Measurements from ENCODE around the gene METAP1D. TPM values are rescaled to one million over a fixed set of nuclear protein-coding genes. Genes with fewer than 3 reads are reported as not detected.

The METAP1D gene
- total RNA-seq, 4 donors from 2014 or later: 2.1 to 5.9 (median 4.3) TPM

- H3K36me3 ChIP-seq: peaks cover 24% of the 10 kb centered on the region
Measured at GRCh38 chr2:171965238-171965637, 34.5 kb upstream of the METAP1D start.

GRCh38 chr2:171965661-171966060 lies 34.1 kb upstream of the METAP1D start:
- Histone ChIP-seq H3K27ac (no peak overlapping the region), H3K36me3 (peaks cover 24% of the 10 kb centered on the region), H3K27me3 (no peaks in the 10 kb centered on the region), H3K9me3 (no peaks in the 10 kb centered on the region), H3K4me3 (no peak overlapping the region), H3K4me1 (no peaks in the 10 kb centered on the region)
- DNase-seq (ENCODE audit: low spot score in 2 of 2): no peak
- WGBS: 92% methylated on average over 3 of the region's 3 CpGs
- TF ChIP-seq EP300 (IDR thresholded peaks at IDR 0.05) (no peak), POLR2AphosphoS5 (IDR thresholded peaks at IDR 0.05) (no peak), POLR2A (IDR thresholded peaks at IDR 0.05) (no peak), CTCF (IDR thresholded peaks at IDR 0.05) (no peak)

More at GRCh38 chr2:171965238-171965637, 34.5 kb upstream of the METAP1D start:
- 84% methylated on average over 3 of the region's 3 CpGs for WGBS
- no peaks in the 10 kb centered on the region for H3K27me3 ChIP-seq
- DNase-seq (ENCODE audit: low spot score in 2 of 2): no peak
- TF ChIP-seq EP300 (IDR thresholded peaks at IDR 0.05): no peak
- no peaks in the 10 kb centered on the region for H3K9me3 ChIP-seq
- H3K27ac ChIP-seq: no peak overlapping the region
- no peaks in the 10 kb centered on the region for H3K4me1 ChIP-seq
- no peak overlapping the region for H3K4me3 ChIP-seq

GRCh38 chr2:171966235-171966634 lies 33.5 kb upstream of the METAP1D start:
- peaks cover 24% of the 10 kb centered on the region for H3K36me3 ChIP-seq
- no peak overlapping the region for H3K27ac ChIP-seq
- no peak for DNase-seq (ENCODE audit: low spot score in 2 of 2)
- TF ChIP-seq POLR2A (IDR thresholded peaks at IDR 0.05): no peak
- no peak for TF ChIP-seq CTCF (IDR thresholded peaks at IDR 0.05)
- no peak for TF ChIP-seq POLR2AphosphoS5 (IDR thresholded peaks at IDR 0.05)
- no peak for TF ChIP-seq EP300 (IDR thresholded peaks at IDR 0.05)
- H3K9me3 ChIP-seq: no peaks in the 10 kb centered on the region
- no peak overlapping the region for H3K4me3 ChIP-seq
- H3K27me3 ChIP-seq: no peaks in the 10 kb centered on the region
- WGBS: 96% methylated on average over 8 of the region's 8 CpGs
- no peaks in the 10 kb centered on the region for H3K4me1 ChIP-seq

GRCh38 chr2:171966688-171967087 lies 33.1 kb upstream of the METAP1D start:
- Histone ChIP-seq H3K27me3 (no peaks in the 10 kb centered on the region), H3K4me1 (no peaks in the 10 kb centered on the region), H3K9me3 (no peaks in the 10 kb centered on the region), H3K36me3 (peaks cover 24% of the 10 kb centered on the region), H3K4me3 (no peak overlapping the region), H3K27ac (no peak overlapping the region)
- no peak for DNase-seq (ENCODE audit: low spot score in 2 of 2)
- TF ChIP-seq CTCF (IDR thresholded peaks at IDR 0.05) (no peak), POLR2A (IDR thresholded peaks at IDR 0.05) (no peak), EP300 (IDR thresholded peaks at IDR 0.05) (no peak), POLR2AphosphoS5 (IDR thresholded peaks at IDR 0.05) (no peak)

GRCh38 chr2:171968509-171968908 lies 31.2 kb upstream of the METAP1D start:
- no peak overlapping the region for H3K27ac ChIP-seq
- TF ChIP-seq EP300 (IDR thresholded peaks at IDR 0.05) (no peak), POLR2AphosphoS5 (IDR thresholded peaks at IDR 0.05) (no peak), CTCF (IDR thresholded peaks at IDR 0.05) (no peak), POLR2A (IDR thresholded peaks at IDR 0.05) (no peak)
- peaks cover 32% of the 10 kb centered on the region for H3K36me3 ChIP-seq
- DNase-seq (ENCODE audit: low spot score in 2 of 2): no peak
- H3K4me3 ChIP-seq: no peak overlapping the region
- no peaks in the 10 kb centered on the region for H3K9me3 ChIP-seq
- no peaks in the 10 kb centered on the region for H3K27me3 ChIP-seq
- H3K4me1 ChIP-seq: no peaks in the 10 kb centered on the region

GRCh38 chr2:171972329-171972982 lies 27.3 kb upstream of the METAP1D start:
- no peak for TF ChIP-seq CTCF (IDR thresholded peaks at IDR 0.05)
- no peak for TF ChIP-seq POLR2A (IDR thresholded peaks at IDR 0.05)
- TF ChIP-seq EP300 (IDR thresholded peaks at IDR 0.05): no peak
- no peak for TF ChIP-seq POLR2AphosphoS5 (IDR thresholded peaks at IDR 0.05)
- no peak overlapping the region for H3K4me3 ChIP-seq
- H3K9me3 ChIP-seq: no peaks in the 10 kb centered on the region
- H3K27me3 ChIP-seq: no peaks in the 10 kb centered on the region
- no peaks in the 10 kb centered on the region for H3K4me1 ChIP-seq
- 93% methylated on average over 2 of the region's 2 CpGs for WGBS
- no peak overlapping the region for H3K27ac ChIP-seq
- H3K36me3 ChIP-seq: peaks cover 34% of the 10 kb centered on the region
- DNase-seq (ENCODE audit: low spot score in 2 of 2): no peak

All from suprapubic skin (tissue), 4 donors.